ENCODE data around the gene BSCL2. TPM values are rescaled to one million over a fixed set of nuclear protein-coding genes. Genes with fewer than 3 reads are reported as not detected.

Gene BSCL2
- total RNA-seq, 1 donor from 2014 or later: 65.6 TPM

DNA sequence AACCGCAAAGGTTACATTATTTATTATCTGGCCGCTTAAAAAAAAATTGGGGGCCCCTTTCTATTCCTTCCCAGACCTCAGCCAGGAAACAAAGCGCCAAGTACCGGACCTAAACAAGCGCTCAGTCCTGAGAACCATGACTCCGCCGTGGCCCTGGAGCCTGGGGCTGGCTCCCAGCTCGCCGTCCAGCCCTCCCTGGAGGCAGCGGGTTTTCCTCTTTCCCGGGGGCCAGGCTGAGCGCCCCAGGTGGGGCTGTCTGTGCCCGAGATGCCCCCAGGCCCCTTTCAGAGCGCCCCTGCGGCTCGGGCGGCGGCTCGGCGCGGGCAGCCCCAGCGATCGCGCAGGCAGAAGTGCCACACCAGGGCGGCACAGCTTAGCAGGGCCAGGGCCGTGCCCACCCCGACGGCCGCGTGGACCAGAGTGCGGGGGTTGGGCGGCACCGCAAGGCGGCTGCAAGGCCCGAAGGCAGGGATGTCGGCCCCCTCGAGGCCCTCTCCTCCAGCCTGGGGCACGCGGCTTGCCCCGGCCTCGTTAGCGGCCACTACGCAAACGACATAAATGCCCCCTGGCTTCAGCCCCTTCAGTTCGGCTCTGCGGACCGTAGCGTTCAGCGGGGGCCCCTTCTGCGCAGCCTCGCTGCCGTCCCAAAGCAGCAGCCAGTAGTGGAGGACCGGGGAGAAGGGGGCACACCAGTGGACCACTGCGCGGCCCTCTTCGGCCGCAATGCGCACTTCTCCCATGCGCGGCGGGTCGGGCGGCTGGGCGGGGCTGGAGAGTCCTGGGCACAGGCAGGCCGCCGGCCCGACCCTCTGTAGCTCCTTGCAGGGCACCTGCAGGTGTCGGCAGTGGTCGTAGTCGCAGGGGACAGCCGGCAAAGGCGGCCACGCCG, 19.5 kb downstream of the BSCL2 start:
- Histone ChIP-seq H3K27ac (no peak overlapping the region), H3K36me3 (peaks cover 25% of the 10 kb centered on the region), H3K4me1 (no peaks in the 10 kb centered on the region), H3K4me3 (peak overlapping the region; percentile 19), H3K27me3 (peaks cover 9% of the 10 kb centered on the region), H3K9me3 (no peaks in the 10 kb centered on the region)
- intact Hi-C loops (cut with DNase I): no loop called here
- TF ChIP-seq, protein P1, sequence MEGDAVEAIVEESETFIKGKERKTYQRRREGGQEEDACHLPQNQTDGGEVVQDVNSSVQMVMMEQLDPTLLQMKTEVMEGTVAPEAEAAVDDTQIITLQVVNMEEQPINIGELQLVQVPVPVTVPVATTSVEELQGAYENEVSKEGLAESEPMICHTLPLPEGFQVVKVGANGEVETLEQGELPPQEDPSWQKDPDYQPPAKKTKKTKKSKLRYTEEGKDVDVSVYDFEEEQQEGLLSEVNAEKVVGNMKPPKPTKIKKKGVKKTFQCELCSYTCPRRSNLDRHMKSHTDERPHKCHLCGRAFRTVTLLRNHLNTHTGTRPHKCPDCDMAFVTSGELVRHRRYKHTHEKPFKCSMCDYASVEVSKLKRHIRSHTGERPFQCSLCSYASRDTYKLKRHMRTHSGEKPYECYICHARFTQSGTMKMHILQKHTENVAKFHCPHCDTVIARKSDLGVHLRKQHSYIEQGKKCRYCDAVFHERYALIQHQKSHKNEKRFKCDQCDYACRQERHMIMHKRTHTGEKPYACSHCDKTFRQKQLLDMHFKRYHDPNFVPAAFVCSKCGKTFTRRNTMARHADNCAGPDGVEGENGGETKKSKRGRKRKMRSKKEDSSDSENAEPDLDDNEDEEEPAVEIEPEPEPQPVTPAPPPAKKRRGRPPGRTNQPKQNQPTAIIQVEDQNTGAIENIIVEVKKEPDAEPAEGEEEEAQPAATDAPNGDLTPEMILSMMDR (IDR thresholded peaks at IDR 0.05): no peak
- ATAC-seq: peak; percentile 46
- DNase-seq: no peak

DNA sequence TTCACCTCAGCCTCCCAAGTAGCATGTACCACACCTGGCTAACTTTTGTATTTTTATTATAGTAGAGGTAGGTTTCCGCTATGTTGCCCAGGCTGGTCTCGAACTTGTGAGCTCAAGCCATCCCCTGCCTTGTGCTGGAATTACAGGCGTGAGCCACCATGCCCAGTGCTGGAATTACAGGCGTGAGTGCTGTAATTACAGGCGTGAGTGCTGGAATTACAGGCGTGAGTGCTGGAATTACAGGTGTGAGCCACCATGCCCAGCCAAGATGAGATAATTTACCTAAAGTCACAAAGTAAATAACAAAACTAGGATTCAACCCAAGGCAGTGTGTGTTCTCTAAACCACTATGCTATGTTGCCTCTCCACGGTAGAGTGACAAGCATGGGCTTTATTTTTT, 24.7 kb downstream of the BSCL2 start:
- TF ChIP-seq, protein P1 (IDR thresholded peaks at IDR 0.05): no peak
- peaks cover 6% of the 10 kb centered on the region for H3K36me3 ChIP-seq
- no peaks in the 10 kb centered on the region for H3K9me3 ChIP-seq
- DNase-seq (no peak), ATAC-seq (no peak)
- intact Hi-C loops (cut with DNase I): no loop called here
- no peak overlapping the region for H3K4me3 ChIP-seq
- peaks cover 17% of the 10 kb centered on the region for H3K4me1 ChIP-seq
- peaks cover 1% of the 10 kb centered on the region for H3K27me3 ChIP-seq
- H3K27ac ChIP-seq: no peak overlapping the region

DNA sequence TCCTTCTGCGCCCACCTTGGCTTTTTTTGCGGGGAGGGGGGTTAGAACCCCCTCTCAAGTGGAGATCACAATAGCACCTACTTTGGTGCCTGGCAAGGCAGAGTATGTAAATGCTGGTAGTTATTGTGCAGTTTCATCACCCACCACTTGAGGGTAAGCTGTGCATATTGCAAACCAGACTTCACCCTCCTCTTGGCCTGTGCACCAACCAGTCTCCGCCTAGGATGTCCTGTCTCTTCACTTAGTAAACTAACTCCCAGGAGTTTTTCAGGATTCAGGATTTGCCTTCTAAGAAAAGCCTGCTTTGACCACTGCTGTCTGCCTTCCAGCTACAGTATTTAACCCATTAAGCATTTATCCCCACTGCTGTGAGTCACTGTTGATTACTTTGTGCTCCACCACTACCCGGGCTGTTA, 26.4 kb downstream of the BSCL2 start:
- Histone ChIP-seq H3K27me3 (no peaks in the 10 kb centered on the region), H3K4me1 (peaks cover 24% of the 10 kb centered on the region), H3K4me3 (no peak overlapping the region), H3K27ac (no peak overlapping the region), H3K9me3 (no peaks in the 10 kb centered on the region), H3K36me3 (peaks cover 23% of the 10 kb centered on the region)
- peak; percentile 82 for ATAC-seq
- intact Hi-C loops (cut with DNase I): no loop called here
- TF ChIP-seq, protein P1 (IDR thresholded peaks at IDR 0.05): peak; percentile 58
- no peak for DNase-seq

DNA sequence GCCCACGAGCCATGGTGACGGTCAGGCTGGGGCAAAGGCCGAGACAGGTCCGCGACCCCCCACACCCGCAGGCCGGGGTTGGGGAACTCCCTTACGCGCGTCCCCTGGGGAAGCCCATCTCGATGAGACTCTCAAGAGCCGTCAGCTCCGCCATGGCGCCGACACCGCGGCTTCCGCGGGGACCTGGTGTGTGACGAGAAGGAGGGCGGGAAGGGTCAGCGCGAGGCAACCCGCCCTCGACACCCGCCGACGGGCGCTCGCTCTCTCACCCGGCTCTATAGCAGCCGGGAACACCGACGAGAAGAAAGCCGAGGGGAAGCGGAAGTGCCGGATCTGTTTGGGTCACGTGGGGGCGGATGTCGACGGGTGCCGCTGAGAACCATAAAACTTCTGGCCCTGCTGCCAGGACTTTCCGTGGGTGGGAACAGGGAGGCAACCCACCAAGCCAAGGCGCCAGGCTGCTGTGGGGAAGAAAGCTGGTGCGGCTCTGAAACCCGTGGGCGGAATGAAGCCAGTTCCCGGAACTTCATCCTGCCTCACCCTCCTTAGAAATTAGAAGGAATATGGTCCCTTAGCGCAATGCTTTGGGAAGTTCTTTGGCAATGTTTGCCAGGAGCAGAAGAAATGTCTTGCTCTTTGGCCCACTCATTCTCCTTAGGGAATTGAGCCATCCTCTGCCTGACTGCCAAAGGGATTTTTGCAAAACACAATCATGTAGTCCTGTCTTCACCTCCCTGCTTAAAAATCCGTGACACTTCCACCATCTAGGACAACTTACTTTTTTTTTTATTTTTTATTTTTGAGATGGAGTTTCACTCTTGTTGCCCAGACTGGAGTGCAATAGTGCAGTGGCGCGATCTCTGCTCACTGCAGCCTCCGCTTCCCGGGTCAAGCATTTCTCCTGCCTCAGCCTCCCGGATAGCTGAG, 28.2 kb downstream of the BSCL2 start, which contains the start of gene UBXN1:
Gene UBXN1, minus strand, starts transcription at position 304 of the 927 bp plus-strand sequence. Its CDS starts 150 bp downstream, at position 154.
- ATAC-seq (peak; percentile 95), DNase-seq (peak; percentile 94)
- H3K27ac ChIP-seq: peak within 1 kb of the TSS; percentile 92
- peaks cover 24% of the 10 kb centered on the region for H3K4me1 ChIP-seq
- no peaks in the 10 kb centered on the region for H3K27me3 ChIP-seq
- peaks cover 34% of the 10 kb centered on the region for H3K36me3 ChIP-seq
- peak within 1 kb of the TSS; percentile 94 for H3K4me3 ChIP-seq
- intact Hi-C loops (cut with DNase I): no loop called here
- no peaks in the 10 kb centered on the region for H3K9me3 ChIP-seq
- TF ChIP-seq, protein P1 (IDR thresholded peaks at IDR 0.05): no peak

DNA sequence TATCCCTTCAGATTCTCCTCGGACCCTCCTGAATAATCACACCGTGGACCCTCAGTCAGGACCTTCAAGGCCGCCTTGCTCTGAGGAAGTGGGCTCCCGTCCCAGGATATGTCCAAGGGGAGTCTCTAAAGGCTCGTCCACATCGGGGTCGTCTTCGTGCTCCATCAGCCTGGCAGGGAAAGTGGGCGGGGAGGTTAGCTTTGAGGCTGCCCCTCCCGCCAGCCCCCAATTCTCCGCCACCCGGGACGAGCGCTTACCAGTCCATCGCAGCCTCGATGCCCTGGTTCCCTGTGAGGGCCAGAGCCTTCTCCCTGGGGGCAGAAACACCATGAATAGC, 28.8 kb downstream of the BSCL2 start:
- Histone ChIP-seq H3K27me3 (no peaks in the 10 kb centered on the region), H3K9me3 (no peaks in the 10 kb centered on the region), H3K4me1 (peaks cover 24% of the 10 kb centered on the region), H3K27ac (peak overlapping the region; percentile 92), H3K4me3 (peak overlapping the region; percentile 94), H3K36me3 (peaks cover 39% of the 10 kb centered on the region)
- TF ChIP-seq, protein P1 (IDR thresholded peaks at IDR 0.05): no peak
- no peak for ATAC-seq
- no peak for DNase-seq
- intact Hi-C loops (cut with DNase I): no loop called here

Measured in upper lobe of right lung (tissue), 1 donor.